Measurements from ENCODE around the gene RNF220.

DNA sequence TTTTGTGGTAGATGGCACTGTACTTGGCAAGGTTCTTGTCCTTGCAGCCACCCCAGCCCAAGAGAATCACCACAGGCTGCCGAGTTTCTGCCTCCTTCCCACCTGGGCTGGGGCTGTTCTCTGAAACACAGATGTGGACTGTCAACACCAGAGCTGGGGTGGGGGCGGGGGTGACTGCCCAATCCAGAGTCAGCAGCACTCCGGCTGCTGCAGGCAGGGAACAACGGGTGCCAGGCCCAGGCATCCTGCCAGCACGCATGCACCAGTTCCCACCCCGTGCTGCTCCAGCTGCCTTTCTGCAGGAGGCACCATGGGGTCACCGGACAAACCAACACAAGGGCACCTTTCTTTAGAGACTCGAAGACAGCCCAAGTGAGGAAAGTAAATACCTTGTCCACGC is 255.1 kb downstream of the RNF220 start:
- no peak for TF ChIP-seq POLR2A (IDR thresholded peaks at IDR 0.05; ENCODE audit: low read depth, low read length)
- no peak for TF ChIP-seq POLR2AphosphoS5 (IDR thresholded peaks at IDR 0.05; ENCODE audit: insufficient read depth, low read depth, low read length)
- TF ChIP-seq, protein P1, sequence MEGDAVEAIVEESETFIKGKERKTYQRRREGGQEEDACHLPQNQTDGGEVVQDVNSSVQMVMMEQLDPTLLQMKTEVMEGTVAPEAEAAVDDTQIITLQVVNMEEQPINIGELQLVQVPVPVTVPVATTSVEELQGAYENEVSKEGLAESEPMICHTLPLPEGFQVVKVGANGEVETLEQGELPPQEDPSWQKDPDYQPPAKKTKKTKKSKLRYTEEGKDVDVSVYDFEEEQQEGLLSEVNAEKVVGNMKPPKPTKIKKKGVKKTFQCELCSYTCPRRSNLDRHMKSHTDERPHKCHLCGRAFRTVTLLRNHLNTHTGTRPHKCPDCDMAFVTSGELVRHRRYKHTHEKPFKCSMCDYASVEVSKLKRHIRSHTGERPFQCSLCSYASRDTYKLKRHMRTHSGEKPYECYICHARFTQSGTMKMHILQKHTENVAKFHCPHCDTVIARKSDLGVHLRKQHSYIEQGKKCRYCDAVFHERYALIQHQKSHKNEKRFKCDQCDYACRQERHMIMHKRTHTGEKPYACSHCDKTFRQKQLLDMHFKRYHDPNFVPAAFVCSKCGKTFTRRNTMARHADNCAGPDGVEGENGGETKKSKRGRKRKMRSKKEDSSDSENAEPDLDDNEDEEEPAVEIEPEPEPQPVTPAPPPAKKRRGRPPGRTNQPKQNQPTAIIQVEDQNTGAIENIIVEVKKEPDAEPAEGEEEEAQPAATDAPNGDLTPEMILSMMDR (IDR thresholded peaks at IDR 0.05; ENCODE audit: extremely low read depth in 1 of 2, insufficient read depth in 1 of 2, low read depth in 1 of 2, low read length in 2 of 2), result no peak
- TF ChIP-seq EZH2 (IDR thresholded peaks at IDR 0.05; ENCODE audit: borderline replicate concordance, low read depth, low read length, severe bottlenecking), result no peak
- TF ChIP-seq, protein P2, sequence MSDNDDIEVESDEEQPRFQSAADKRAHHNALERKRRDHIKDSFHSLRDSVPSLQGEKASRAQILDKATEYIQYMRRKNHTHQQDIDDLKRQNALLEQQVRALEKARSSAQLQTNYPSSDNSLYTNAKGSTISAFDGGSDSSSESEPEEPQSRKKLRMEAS (IDR thresholded peaks at IDR 0.05; ENCODE audit: insufficient read depth, insufficient read length), result no peak
- TF ChIP-seq FOS (IDR thresholded peaks at IDR 0.05; ENCODE audit: borderline replicate concordance, insufficient read depth, low read length), result no peak
- no peak for TF ChIP-seq GATA2 (IDR thresholded peaks at IDR 0.05; ENCODE audit: insufficient read depth, insufficient read length, low read depth, low read length)
- no peak for TF ChIP-seq JUN (IDR thresholded peaks at IDR 0.05; ENCODE audit: borderline replicate concordance, insufficient read depth, insufficient read length, low read depth)
- TF ChIP-seq MYC (IDR thresholded peaks at IDR 0.05; ENCODE audit: low read depth, low read length), result no peak
